Measurements from ENCODE around the gene TBC1D2. TPM values are rescaled to one million over a fixed set of nuclear protein-coding genes. Genes with fewer than 3 reads are reported as not detected.

Gene TBC1D2
- total and polyA plus RNA-seq, 10 of the 15 experiments (the other 5 are each of a cell fraction or from before 2014, with no cell fraction given): 0.04 to 1.6 (median 1.1) TPM

- DNase-seq (ENCODE audit: low read depth, low spot score) (no peak), ATAC-seq (no peak), FAIRE-seq (no peak)
- WGBS (ENCODE audit: insufficient coverage, insufficient replicate concordance, low lambda C conversion rate, missing lambda C conversion rate): 65% methylated on average over 2 of the region's 2 CpGs
- Histone ChIP-seq H3K4me1 (ENCODE audit: control insufficient read depth, insufficient read depth, low read length) (peaks cover under 1% of the 10 kb centered on the region; the same call in 1 of the 2 replicates), H3K9me3 (replicated peaks; ENCODE audit: control insufficient read depth, insufficient read depth, low read length) (no peaks in the 10 kb centered on the region), H3K4me3 (no peak overlapping the region), H4K20me1 (ENCODE audit: control insufficient read depth, insufficient read depth) (no peaks in the 10 kb centered on the region), H3K79me2 (ENCODE audit: control insufficient read depth, insufficient read depth, low read length) (no peaks in the 10 kb centered on the region), H3K9ac (ENCODE audit: control insufficient read depth, insufficient read depth, low read length) (no peak overlapping the region), H3K36me3 (ENCODE audit: control insufficient read depth in 2 of 2, insufficient read depth in 2 of 2, low read length in 1 of 2) (no peaks in the 10 kb centered on the region), H3K4me2 (ENCODE audit: control insufficient read depth, insufficient read depth) (no peak overlapping the region), H3K27me3 (replicated peaks in 1 of 2; ENCODE audit: control insufficient read depth in 2 of 2, insufficient read depth in 2 of 2, low read length in 1 of 2) (no peaks in the 10 kb centered on the region), H3K27ac (ENCODE audit: control insufficient read depth, insufficient read depth) (no peak overlapping the region), H2AFZ (ENCODE audit: control insufficient read depth, low read depth, low read length) (no peak overlapping the region)
- in situ Hi-C loops (cut with MboI): no loop called here
- intact Hi-C loops (cut with micrococcal nuclease; ENCODE audit: unreplicated experiment): no loop called here
- ChIA-PET CTCF (no interaction called here), RAD21 (ENCODE audit: unreplicated experiment) (no interaction called here), SMC1A (ENCODE audit: uncharacterized antibody, unreplicated experiment) (no interaction called here), POLR2A (no interaction called here)
- TF ChIP-seq, protein P1, sequence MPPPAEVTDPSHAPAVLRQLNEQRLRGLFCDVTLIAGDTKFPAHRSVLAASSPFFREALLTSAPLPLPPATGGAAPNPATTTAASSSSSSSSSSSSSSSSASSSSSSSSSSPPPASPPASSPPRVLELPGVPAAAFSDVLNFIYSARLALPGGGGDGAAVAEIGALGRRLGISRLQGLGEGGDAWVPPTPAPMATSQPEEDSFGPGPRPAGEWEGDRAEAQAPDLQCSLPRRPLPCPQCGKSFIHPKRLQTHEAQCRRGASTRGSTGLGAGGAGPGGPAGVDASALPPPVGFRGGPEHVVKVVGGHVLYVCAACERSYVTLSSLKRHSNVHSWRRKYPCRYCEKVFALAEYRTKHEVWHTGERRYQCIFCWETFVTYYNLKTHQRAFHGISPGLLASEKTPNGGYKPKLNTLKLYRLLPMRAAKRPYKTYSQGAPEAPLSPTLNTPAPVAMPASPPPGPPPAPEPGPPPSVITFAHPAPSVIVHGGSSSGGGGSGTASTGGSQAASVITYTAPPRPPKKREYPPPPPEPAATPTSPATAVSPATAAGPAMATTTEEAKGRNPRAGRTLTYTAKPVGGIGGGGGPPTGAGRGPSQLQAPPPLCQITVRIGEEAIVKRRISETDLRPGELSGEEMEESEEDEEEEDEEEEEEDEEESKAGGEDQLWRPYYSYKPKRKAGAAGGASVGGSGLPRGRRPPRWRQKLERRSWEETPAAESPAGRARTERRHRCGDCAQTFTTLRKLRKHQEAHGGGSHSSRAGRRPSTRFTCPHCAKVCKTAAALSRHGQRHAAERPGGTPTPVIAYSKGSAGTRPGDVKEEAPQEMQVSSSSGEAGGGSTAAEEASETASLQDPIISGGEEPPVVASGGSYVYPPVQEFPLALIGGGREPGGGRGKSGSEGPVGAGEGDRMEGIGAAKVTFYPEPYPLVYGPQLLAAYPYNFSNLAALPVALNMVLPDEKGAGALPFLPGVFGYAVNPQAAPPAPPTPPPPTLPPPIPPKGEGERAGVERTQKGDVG (CRISPR knock-in tag; IDR thresholded peaks at IDR 0.05): no peak
- TF ChIP-seq NBN (IDR thresholded peaks at IDR 0.05) (no peak), SUPT20H (IDR thresholded peaks at IDR 0.05; ENCODE audit: borderline replicate concordance, control insufficient read depth, low read depth, low read length) (no peak), RUNX3 (IDR thresholded peaks at IDR 0.05; ENCODE audit: low read length) (no peak), SKIL (IDR thresholded peaks at IDR 0.05; ENCODE audit: low read depth, poor library complexity, severe bottlenecking) (no peak)
- BruUV-seq (replicated peaks): no TSS peak
Measured at GRCh38 chr9:98249771-98250170, 5.7 kb downstream of the TBC1D2 start.
